ENCODE results near the gene IFT20.
"Not testable (repeated sequence)": the region's sequence is repeated elsewhere in the genome, so short reads cannot be mapped to it uniquely, and the experiment has no call there.

The IFT20 gene

DNA sequence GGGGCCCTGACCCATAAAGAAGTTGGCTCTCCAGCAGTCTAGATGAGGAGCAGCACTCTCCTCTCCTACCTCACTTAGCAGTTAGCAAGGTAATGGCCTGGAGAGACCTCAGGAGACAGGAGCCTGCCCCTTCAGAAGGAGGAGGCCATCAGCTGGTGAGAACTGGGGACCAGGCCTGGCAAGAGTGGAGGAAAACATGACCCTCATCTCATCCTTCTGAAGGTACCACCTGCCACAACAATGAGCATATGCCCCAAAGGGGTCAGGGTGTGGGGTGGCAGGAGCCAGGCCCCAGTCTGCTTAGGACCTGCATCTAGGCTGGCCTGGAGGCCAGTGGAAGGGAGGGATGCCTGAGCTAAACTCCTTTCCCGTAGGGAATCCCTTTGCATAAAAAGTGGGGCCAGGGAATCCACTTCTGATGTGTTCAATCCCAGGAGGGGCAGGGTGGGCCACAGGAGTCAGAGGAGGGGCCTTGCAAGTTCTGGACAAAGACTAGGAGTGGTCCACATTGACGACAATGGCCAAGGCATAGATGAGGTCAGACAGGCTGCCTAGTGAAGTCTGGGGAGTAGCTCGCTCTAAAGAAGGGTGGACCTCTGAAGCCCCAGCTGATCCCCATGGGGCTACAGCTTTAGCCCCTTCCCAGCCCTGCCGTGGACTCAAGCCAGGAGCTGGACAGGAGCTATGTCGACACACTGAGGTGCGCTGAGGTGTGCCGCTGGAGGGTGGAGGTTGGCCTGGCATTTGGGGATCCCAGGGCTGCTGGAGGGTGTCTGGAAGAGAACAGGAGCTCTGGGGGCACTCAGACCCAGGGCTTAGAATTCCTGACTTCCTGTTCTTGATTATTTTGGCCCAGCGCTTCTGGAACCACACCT lies 28.7 kb upstream of the IFT20 start:
- no peak for DNase-seq

- no peak for DNase-seq
Observed at GRCh38 chr17:28363186-28363585, 27.9 kb upstream of the IFT20 start.

- no peak for DNase-seq
Observed at GRCh38 chr17:28357901-28358197, 22.6 kb upstream of the IFT20 start.

- DNase-seq = peak; percentile 93
Observed at GRCh38 chr17:28357061-28357900, 22.0 kb upstream of the IFT20 start, which contains the start of gene POLDIP2. POLDIP2 (minus strand) TSS chr17:28357527; CDS start chr17:28357448, 79 bp downstream.

DNA sequence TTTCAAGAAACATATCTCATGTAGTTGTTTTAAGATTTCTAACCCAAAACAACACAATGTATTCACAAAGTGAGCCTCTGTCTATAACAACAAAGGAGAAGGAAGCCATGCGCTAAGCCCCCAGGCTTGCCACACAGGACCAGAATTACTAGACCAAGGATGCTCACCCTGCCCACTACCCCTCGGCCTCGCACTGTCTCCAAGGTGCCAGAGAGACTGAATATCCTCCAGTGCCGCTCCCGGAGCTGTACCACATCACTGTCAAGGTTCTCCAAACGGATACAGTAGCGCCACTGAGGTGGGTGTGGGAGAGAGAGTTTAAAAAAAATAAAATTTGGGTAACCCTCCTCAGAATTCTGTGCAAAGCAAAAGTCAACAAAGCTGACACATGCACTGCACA lies 15.0 kb upstream of the IFT20 start:
- no peak for DNase-seq

DNA sequence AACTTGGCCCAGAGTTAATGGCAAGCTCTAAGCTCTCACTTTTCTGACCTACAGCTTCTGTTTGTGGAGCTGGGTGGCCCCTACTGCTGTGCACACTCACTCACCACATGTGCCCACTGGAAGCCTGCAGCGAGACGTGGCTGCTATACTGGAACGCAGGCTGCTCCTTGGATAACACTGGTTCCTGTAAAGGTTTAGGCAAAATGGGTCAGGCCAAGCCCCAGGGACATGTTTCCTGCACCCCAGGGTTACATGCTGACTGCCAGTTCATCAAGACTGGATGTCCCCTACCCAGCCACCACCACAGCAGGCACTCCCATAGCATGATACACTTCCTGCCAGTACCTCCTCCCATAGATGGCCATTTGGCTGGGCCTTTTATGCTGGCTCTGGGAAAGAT lies 13.7 kb upstream of the IFT20 start:
- no peak for DNase-seq

DNA sequence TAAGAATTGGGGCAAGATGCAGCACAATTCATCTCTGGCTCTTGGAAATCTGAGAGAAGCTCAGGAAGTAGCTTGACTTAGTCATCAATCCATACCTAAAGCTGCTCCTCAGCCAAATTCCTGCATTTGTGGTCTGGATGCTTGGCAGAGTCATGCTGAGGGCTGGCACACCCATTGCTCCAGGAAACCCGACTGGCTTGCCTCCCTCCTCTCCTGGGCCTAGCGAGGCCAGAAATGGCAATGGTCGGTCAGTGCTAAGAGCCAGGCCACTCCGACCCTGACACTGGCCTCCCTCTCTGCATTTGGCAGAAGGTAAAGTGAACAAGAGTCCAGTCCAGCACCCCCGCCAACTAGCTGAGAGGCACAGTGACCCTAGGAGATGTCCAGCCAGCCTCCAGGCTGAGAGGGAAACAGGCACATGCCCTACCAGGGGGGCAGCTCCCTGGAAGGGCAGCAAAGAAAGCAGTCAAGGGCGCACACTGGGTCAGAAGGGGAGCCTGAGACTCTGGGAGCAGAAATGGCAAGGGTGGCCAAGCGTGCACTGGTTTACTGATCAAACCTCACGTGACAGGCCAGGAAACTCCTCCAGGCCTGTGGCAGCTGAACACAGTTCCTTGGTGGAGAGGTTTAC lies 12.1 kb upstream of the IFT20 start:
- no peak for DNase-seq

DNA sequence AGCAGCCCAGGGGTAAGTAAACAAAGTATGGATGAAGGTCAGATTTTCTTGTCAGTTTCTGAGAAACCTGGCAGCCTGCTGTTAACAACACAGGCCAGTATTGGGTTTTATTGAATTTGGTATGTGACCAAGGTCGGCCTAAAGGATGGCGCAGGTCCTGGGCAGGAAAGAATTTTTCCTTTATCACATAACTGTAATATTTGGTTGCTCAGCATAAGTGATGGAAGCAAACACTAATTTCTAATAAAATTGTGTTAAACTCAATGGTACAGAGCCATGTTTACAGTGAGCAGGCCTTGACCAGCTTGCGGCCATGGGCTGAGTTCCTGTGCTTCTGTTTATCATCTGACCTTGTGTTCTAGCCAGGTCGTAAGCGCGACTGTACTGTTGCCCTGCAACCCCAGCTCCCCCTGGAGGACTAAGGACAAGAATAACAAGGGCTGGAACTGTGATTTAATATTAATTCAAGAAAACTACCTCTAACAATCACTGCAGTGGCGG lies 11.5 kb upstream of the IFT20 start:
- DNase-seq = no peak

DNA sequence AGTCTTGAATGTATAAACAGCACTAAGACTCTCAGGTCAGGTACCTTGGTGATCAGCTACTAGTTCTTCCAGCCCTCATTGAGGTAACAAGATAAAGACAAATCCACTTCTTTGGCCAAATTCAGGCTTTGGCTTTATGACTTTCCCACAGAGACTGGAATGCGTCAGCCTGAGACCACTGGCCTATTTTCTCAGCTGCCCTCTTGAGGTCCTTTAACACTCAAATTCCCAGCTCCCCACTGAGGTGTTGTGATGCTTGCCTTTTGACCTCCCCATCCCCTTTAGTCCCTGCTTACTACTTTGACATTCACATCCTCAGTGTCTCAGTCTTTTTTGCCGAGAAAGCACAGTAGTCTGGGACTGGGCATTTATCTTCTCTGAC lies 10.9 kb upstream of the IFT20 start:
- no peak for DNase-seq

DNA sequence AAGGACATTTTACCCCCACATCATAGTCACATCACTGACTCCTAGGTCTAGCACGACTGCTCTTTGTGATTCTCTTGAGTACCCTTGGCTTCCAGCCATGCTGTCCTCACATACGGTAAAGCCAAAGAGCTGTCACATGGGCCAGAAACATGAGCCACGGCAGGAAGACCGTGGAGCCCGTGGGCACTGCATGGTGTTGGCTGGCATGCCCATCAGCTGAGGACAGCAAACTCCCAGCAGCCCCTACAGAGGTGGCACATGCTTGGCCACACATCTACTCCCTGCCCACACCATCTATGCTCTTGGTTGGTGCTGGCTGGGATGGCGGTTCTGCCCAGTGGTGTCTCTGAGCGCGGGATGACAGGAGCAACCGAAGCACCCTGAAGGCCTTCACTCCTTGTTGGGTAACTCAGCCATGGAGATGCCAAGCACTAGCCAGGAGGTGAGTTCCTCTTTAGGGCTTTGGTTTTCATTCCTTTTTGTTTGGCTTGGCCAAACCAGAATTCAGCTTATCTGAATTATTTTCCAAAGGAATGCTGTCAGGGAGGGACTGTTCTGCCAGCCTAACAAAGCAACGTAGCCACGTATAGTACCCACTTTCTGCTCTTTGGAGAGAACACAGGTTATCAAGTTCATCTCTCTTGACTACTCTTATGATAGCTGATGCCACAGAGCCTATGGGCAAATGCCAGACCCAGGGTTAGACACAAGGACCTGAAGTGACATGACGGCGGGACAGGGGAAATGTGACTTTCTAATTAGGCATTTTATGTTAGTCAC lies 10.3 kb upstream of the IFT20 start:
- no peak for DNase-seq

DNA sequence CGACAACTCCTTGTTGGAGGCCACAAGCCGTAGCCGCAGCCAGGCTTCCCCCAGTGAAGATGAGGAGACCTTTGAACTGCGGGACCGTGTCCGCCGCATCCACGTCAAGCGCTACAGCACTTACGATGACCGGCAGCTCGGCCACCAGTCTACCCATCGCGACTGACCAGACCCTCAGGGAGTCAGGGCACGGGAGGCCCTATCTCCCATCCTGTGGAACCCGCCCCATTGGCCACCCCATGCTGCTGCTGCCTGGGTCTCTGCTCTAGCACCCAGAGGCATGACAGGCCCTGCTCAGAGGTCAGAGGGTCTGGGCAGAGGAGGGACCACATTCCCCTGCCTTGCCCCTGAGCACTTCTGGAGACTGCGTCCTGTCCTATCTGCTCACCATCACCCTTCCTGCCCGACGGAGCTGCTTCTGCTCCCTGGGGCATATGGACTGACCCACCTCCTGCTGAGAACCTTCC lies 9.2 kb upstream of the IFT20 start:
- DNase-seq = no peak

- no peak for DNase-seq
Observed at GRCh38 chr17:28344011-28344410, 8.7 kb upstream of the IFT20 start.

- DNase-seq = no peak
Observed at GRCh38 chr17:28343491-28343932, 8.2 kb upstream of the IFT20 start.

DNA sequence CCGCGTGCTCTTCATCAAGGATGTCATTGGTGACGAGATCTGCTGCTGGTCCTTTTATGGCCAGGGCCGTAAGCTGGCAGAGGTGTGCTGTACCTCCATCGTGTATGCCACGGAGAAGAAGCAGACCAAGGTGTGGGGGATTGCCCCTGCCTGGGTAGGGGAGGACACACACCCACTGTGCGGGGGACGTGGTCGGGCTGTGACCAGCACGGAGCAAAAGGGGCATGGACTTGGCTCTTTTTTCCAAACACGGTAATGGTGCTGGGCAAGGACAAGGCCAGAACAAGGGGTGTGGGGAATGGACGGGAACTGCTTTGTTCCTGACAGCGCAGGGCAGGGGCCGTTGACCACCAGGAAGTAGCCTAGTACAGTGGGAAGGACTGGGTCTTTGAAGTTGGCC lies 7.0 kb upstream of the IFT20 start:
- no peak for DNase-seq

- no peak for DNase-seq
Observed at GRCh38 chr17:28341516-28341915, 6.2 kb upstream of the IFT20 start.

- no peak for DNase-seq
Observed at GRCh38 chr17:28340374-28340773, 5.1 kb upstream of the IFT20 start.

GRCh38 chr17:28339431-28339830 lies 4.2 kb upstream of the IFT20 start:
- DNase-seq = no peak

DNA sequence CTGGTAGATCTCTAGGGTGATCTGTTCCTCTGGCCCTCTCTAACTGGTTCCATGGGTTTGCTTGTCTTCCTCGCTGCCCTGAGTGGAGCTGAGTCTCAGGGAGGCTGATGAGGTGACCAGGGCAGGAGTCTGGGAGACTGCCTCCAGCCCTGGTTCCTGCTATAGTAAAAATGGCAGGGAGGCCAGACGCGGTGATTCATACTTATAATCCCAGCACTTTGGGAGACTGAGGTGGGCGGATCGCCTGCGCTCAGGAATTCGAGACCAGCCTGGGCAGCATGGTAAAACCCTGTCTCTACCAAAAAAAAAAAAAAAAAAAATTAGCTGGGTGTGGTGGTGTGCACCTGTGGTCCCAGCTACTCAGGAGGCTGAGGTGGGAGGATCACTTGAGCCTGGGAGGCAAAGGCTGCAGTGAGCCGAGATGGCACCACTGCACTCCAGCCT lies 3.5 kb upstream of the IFT20 start:
- not testable (repeated sequence) for DNase-seq

DNA sequence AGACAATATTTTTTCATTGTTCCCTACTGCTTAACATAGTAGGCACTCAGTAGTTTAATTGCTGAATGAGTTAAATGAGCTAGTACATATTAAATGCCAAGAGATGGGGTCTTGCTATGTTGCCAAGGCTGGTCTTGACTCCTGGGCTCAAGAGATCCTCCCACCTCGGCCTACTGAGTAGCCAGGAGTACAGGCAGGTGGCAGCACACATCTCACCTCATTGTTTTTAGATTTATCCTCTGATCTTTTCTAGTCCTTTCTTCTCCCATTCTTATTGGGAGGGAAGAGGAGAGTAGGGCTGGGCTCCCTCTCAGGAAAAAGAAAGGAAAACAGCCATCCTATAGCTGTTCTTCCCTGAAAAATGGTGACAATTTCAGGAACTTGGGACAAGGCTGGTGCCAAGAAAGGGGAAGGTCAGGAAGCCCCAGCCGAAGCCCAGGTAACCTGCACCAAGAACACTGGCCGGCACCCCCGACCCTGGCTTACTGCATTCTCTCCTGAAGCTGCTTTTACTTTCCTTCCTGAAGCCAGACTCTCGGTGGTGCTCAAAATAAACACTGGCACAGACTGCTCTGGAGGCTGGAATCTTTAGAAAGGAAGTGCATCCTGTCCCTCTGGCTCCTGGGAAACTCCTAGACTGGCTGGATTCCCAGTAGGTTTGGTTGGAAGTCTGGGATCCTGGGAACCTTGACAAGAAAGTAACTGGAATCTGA lies 2.9 kb upstream of the IFT20 start:
- no peak for DNase-seq

DNA sequence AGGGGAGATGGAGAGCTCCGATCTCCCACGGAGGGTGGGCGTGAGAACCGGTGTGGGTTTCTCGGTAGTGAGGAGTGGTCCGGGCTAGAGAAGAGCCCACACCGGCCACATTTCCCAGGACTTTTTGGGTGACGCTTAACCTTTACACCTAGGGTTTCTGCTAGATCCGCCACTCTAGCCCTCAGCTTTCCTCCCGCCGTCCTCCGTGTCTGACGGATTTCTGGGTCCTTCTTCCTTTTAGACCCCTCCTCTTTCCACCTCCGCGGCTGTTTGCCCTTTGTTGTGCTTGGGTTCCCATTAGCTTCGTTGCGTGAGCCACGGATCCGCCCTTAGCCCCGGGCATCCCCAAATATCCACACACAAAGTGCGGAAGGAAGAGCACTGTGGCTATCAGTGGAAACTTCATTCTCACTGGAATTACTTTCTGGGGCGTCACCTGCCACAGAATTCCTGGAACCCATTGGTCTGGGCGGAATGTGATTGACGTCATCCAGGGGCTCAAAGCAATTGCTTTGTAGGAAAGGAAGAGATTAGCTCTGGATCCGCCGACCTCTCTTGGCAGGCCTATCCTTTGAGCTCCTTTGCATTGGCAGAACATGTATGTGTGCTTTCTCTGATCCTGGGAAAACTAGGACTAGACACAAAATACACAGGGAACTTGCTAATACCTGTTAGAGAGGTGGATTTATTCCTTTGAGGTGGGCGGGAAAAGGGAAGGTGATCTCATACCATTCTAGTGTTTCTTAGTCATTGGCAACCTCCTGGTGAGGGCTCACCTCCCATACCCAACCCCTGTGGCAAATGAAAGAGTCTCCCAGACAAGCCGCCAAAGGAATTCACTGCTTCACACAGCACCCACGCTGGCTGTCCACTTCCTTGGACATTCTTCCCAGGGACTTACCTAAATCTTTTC lies 943 bp upstream of the IFT20 start:
- DNase-seq = no peak
